Gastrocnemius medialis (tissue), 4 donors: ENCODE measurements around the gene CST3. TPM values are rescaled to one million over a fixed set of nuclear protein-coding genes. Genes with fewer than 3 reads are reported as not detected.

ENCODE experiments used
- ATAC-seq, 2 donors: fragments of 150-250 bp; one replicate each; pipeline ENCODE4 v1.9.1; 2016
- DNase-seq, 2 donors: peaks; one replicate each; pipeline ENCODE4 v3.0.0-alpha.2; 2019
- H3K27ac ChIP-seq, 4 donors: fragments of 200-600 bp; sonication (generic); 1 replicate in 1 of 4; 2 replicates in 3 of 4; pipeline ENCODE4 v1.5.1; 2016 to 2018; ENCODE audit warnings: mild to moderate bottlenecking in 2 of 4, moderate library complexity in 1 of 4
- H3K27me3 ChIP-seq, 3 donors: fragments of 200-600 bp; sonication (generic) in 2 of 3; 1 replicate in 1 of 3; 2 replicates in 2 of 3; pipeline versions ENCODE4 v1.5.1 to v1.6.0; 2016 to 2019; ENCODE audit warnings: mild to moderate bottlenecking in 1 of 3, moderate library complexity in 1 of 3
- H3K36me3 ChIP-seq, 2 donors: fragments of 200-600 bp; sonication (generic) in 1 of 2; one replicate each; pipeline ENCODE4 v1.5.1; 2017 to 2018
- H3K4me1 ChIP-seq, 2 donors: fragments of 200-600 bp; sonication (generic) in 1 of 2; one replicate each; pipeline ENCODE4 v1.5.1; 2016 to 2017; ENCODE audit warnings: mild to moderate bottlenecking in 2 of 2
- H3K4me3 ChIP-seq, 4 donors: fragments of 200-600 bp; sonication (generic) in 3 of 4; 1 replicate in 1 of 4; 2 replicates in 3 of 4; pipeline ENCODE4 v1.5.1; 2016 to 2019; ENCODE audit warnings: mild to moderate bottlenecking in 2 of 4
- H3K9me3 ChIP-seq, 3 donors: fragments of 200-600 bp; sonication (generic) in 2 of 3; 1 replicate in 1 of 3; 2 replicates in 2 of 3; pipeline ENCODE4 v1.5.1; 2016 to 2019
- CTCF ChIP-seq, 5 experiments: fragments of 450-650 bp in 3 of 5; fragments of 200-600 bp in 2 of 5; sonication (generic) in 2 of 5; IDR thresholded peaks in 4 of 5; conservative IDR thresholded peaks in 1 of 5; 1 replicate in 4 of 5; 2 replicates in 1 of 5; pipeline ENCODE4 v1.5.1; 2016 to 2019; ENCODE audit warnings: antibody characterized with exemption in 5 of 5, mild to moderate bottlenecking in 3 of 5, moderate library complexity in 3 of 5
- POLR2A ChIP-seq, 2 donors: fragments of 450-650 bp; IDR thresholded peaks; one replicate each; pipeline ENCODE4 v1.6.1; 2017; ENCODE audit warnings: antibody characterized with exemption in 2 of 2, mild to moderate bottlenecking in 2 of 2, moderate library complexity in 2 of 2
- in situ Hi-C, 4 donors: fragments of 200-750 bp; cut with MboI; loops; one replicate each; pipeline versions ENCODE4 v1.15.0 to v1.8.0; 2017; ENCODE audit warnings: low sequenced_read_pairs in 4 of 4
- intact Hi-C: fragments of 100-400 bp; cut with DNase I; formaldehyde crosslinking; loops from one replicate; pipeline ENCODE4 v1.15.1; 2023; ENCODE audit warnings: low total_unique reads
- total RNA-seq, 4 donors: library from RNA; depleted of rRNA; stranded (reverse); fragments of >200 nt; gene quantifications; one replicate each; pipeline versions ENCODE4 v1.1.0 to v1.2.3, GENCODE V29; 2016

Gene CST3
- total RNA-seq, 4 donors from 2014 or later, result 461 to 1,821 (median 697) TPM

DNA sequence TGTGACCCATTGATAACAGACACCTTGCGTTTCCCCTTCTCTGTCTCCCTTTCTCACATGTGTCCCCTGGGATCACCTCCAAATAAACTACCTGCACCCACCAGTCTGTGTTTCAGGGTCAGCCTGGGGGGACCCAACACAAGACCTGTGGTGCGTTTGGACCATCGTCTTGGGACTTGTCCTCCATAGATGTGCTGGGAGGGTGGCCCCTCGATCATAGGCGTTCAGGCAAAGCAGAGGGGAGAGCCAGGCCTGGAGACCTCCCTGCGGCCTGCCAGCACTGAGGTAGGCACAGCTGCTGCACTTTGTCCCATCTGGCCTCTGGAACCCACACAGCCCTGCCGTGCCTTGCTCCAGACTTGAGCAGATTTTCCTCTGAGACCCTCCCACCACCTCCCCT is 50.1 kb downstream of the CST3 start:
- no peaks in the 10 kb centered on the region for H3K4me1 ChIP-seq
- no peak overlapping the region for H3K27ac ChIP-seq
- ATAC-seq, result no peak
- TF ChIP-seq CTCF (IDR thresholded peaks at IDR 0.05 in 4 of 5, conservative IDR thresholded peaks at IDR 0.05 in 1 of 5) (no peak), POLR2A (IDR thresholded peaks at IDR 0.05) (no peak)
- H3K4me3 ChIP-seq, result no peak overlapping the region
- H3K9me3 ChIP-seq, result no peaks in the 10 kb centered on the region
- intact Hi-C loops (no loop called here), in situ Hi-C loops (no loop called here)
- DNase-seq, result no peak
- no peaks in the 10 kb centered on the region for H3K27me3 ChIP-seq
- H3K36me3 ChIP-seq, result no peaks in the 10 kb centered on the region

- no peaks in the 10 kb centered on the region for H3K9me3 ChIP-seq
- intact Hi-C loops, result no loop called here
- H3K36me3 ChIP-seq, result no peaks in the 10 kb centered on the region
- H3K4me3 ChIP-seq, result no peak overlapping the region
- ATAC-seq (no peak), DNase-seq (no peak)
- H3K27me3 ChIP-seq, result no peaks in the 10 kb centered on the region
- H3K4me1 ChIP-seq, result no peaks in the 10 kb centered on the region
- no peak overlapping the region for H3K27ac ChIP-seq
- in situ Hi-C loops, result no loop called here
- TF ChIP-seq CTCF (IDR thresholded peaks at IDR 0.05 in 4 of 5, conservative IDR thresholded peaks at IDR 0.05 in 1 of 5) (no peak), POLR2A (IDR thresholded peaks at IDR 0.05) (no peak)
Measured at GRCh38 chr20:23586735-23587525, 50.8 kb downstream of the CST3 start.

GRCh38 chr20:23585808-23586734 is 51.7 kb downstream of the CST3 start:
- Histone ChIP-seq H3K4me3 (no peak overlapping the region), H3K36me3 (no peaks in the 10 kb centered on the region), H3K4me1 (no peaks in the 10 kb centered on the region), H3K27me3 (no peaks in the 10 kb centered on the region), H3K9me3 (no peaks in the 10 kb centered on the region), H3K27ac (no peak overlapping the region)
- TF ChIP-seq POLR2A (IDR thresholded peaks at IDR 0.05) (no peak), CTCF (IDR thresholded peaks at IDR 0.05 in 4 of 5, conservative IDR thresholded peaks at IDR 0.05 in 1 of 5) (no peak)
- intact Hi-C loops, result no loop called here
- ATAC-seq (no peak), DNase-seq (no peak)
- in situ Hi-C loops, result no loop called here

- intact Hi-C loops (no loop called here), in situ Hi-C loops (no loop called here)
- ATAC-seq, result no peak
- H3K9me3 ChIP-seq, result no peaks in the 10 kb centered on the region
- no peak overlapping the region for H3K4me3 ChIP-seq
- no peaks in the 10 kb centered on the region for H3K36me3 ChIP-seq
- H3K27me3 ChIP-seq, result no peaks in the 10 kb centered on the region
- DNase-seq, result no peak
- no peak for TF ChIP-seq POLR2A (IDR thresholded peaks at IDR 0.05)
- TF ChIP-seq CTCF (IDR thresholded peaks at IDR 0.05 in 4 of 5, conservative IDR thresholded peaks at IDR 0.05 in 1 of 5), result no peak
- H3K4me1 ChIP-seq, result no peaks in the 10 kb centered on the region
- H3K27ac ChIP-seq, result no peak overlapping the region
Measured at GRCh38 chr20:23585449-23585807, 52.3 kb downstream of the CST3 start.
